HG03108 (cell line): ENCODE measurements around the gene METTL22.

ENCODE experiments used
- ATAC-seq: cut with Tn5 transposase; IDR thresholded peaks from one replicate; pipeline ENCODE4 v1.9.1; 2021; ENCODE audit warnings: moderate library complexity; ENCODE audit not compliant: unreplicated experiment

Gene METTL22

DNA sequence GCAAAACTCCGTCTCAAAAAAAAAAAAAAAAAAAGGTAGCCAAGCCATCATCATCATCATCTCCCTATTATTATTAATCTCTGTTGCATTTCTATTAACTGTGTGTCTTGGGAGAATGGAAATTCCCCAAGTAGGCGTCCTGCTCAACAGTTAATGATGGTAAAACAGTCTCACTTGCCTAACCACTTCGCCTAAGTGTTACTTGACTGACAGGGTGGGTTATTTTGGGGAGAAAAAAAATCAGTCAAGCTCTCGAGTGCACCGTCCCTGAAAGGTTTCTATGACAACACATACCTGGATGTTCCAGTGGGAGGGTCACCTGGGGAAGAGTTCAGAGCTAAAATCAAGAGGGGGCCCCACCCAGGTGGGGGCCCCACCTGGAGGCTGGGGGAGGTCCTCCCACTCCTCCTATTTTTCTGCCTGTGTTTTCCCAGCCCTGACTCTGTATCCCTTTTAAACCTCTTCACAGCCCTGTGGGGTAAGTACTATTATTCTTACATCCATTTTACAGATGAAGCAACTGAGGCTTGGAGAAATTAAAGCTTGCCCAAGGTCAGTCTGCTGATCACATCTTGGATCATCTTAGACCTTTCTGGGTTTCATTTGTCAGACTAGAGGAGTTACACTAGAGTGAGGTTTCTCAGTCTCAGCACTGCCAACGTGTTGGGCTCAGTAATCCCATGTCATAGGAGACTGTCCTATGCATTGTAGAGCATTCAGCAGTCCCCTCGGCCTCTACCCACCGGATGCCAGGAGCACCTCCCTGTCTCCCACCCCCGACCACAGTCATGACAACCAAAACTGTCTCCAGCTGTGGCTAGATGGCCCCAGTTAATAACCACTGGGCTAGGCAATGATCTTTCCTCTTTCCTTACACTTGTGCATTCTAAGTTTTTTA lies 41.9 kb downstream of the METTL22 start:
- ATAC-seq: no peak

DNA sequence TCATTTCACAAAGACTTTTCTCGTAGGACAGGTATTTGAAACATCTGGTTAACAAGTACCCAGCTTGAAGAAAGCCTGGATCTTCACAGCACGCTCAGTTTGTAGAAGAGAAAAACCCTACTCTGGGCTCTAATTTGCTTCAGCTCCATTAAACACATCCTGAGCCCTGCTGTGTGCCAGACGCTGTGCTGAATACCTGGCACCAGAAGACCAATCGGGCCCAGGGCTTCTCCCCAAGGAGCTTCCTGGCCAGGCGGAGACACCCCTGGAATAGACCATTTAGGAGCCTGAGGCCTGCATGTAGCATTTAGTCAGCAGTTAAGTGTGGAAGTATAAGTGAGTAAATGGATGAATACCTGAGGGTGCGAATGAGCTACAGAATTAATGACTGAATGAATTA lies 44.0 kb downstream of the METTL22 start:
- no peak for ATAC-seq

DNA sequence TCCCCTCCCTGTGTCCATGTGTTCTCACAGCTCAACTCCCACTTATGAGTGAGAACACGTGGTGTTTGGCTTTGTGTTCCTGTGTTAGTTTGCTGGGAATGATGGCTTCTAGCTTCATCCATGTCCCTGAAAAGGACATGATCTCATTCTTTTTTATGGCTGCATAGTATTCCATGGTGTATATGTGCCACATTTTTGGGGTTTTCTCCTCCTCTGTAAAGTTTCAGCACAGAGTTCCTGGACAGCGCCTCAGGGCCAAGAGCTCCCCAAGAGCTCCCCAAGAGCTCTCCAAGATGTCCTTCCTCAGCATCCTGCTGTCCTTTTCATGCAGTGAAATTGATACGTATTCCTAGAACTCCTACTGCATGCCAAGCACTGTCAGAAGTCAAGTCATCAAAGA lies 46.0 kb downstream of the METTL22 start:
- no peak for ATAC-seq

DNA sequence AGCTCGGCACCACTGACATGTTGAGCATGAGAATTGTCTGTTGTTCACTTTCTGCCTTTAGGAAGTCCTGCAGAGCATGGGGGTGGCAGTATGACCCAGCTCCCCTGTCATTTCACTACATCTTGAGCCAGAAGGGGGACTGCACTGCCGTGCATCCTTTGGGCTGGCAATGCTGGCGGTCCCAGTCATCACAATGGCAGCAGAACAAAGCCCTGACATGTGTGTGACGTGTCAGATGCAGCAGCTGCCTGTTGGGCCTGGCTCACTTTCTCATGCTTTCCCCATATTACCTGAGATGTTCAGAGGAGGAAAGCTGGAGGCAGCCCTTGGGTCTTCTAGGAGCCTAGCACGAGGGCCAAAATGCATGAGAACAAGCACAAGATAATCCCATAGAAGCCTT lies 46.6 kb downstream of the METTL22 start:
- ATAC-seq: no peak

DNA sequence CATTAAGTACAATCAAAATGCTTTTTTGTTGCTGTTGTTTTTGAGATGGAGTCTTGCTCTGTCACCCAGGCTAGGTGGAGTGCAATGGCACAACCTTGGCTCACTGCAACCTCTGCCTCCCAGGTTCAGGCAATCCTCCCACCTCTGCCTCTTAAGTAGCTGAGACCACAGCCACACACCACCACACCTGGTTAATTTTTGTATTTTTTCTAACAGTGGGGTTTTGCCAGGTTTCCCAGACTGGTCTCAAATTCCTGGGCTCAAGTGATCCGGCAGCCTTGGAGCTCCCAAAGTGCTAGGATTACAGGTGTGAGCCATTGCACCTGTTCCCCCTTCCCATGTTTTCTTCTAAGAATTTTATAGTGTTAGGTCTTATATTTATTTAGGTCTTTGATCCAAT lies 48.0 kb downstream of the METTL22 start:
- no peak for ATAC-seq

DNA sequence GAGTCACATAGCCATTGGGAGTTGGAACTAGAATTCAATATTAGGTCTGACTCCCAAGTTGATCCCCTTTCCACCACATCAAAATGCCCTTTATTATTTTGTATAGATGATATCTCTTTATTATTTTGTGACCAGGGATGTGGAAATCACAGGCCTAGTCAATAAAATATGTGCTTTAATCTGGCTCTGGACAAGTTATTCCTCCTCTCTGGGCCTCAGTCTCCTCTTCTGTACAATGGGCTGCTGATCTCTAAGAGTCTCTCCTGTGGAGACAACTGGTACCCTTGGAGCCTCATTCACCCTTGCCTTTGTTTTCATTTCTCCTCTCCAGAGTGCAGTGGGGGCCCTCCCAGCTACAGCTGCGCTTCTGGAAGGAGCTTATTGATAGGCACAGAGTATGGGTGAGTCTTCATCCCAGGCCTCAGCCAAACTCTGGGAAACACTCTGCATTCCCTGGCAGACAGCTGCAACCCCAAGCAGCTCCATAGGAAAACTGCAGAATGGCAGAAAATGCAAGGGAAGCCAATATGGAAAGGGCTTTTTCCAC lies 48.6 kb downstream of the METTL22 start:
- no peak for ATAC-seq

DNA sequence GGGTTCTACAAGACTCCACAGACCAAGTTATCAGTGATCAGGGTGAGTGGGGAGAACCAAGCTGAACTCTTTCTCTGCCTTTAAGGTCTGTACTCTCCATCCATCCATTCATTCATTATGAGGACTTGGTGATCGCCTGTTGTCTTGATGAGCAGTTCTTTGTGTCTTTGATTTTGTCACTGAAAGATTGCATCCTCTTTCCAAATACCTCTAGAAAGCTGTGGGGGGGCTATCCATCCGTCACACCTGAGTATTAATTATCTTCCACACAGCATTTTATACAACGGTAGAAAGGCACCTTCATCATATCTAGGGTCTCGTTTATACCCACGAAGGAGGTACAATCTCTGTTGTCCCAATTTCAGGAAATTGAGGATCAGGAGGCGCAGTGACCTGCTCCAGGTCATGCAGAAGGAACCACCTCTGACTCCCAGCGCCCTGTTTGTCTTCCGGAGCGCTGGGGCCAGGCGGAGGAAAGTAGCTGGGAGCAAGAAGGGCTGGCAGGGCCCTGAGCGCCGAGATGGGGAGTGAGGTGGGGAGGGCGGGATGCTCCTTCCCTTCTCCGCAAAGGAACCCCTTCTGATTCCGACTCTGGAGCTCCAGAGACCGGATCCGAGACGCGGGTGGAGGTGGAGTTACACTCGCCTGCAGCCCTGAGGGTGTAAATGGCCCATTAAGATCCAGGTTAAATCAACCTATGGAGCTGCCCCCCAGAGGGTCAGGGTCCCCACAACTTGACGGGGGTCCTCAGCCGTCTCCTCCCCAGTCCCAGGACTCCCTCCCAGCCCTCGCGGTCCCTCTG lies 52.3 kb downstream of the METTL22 start:
- peak; percentile 36 for ATAC-seq

DNA sequence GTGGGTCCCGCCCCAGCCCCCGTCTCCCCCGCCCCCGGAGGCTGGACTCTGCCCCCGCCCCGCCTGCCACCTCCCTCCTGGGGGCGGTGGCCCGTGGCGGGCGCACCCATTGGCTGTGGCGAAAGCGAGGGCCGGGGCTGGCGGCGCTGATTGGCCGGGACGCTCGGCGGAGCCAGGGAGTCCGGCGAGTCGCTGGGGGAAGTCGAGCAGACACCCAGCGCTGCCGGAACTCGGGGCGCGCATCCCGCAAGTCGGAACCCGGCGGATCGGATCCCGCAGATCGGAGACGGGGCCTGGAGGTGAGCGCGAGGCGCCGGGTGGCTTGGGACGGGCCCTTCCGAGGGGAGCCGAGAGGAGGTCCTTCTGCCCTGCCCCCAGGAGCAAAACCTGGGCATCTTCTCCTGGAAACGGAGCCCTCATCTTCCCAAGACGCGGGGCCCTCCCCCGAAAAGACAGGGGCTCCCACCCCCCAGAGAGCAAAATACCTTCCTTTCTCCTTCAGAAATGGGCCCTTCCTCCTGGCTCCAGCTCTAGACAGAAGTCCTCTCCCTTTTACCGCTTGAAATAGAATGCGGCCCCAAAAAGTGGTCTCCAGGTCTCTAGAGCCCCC lies 53.0 kb downstream of the METTL22 start, which contains the start of gene ABAT:
Gene ABAT (plus strand): TSS at position 205 of the 610 bp plus-strand sequence. CDS start 61,123 bp downstream, outside the sequence.
- ATAC-seq: peak; percentile 99

DNA sequence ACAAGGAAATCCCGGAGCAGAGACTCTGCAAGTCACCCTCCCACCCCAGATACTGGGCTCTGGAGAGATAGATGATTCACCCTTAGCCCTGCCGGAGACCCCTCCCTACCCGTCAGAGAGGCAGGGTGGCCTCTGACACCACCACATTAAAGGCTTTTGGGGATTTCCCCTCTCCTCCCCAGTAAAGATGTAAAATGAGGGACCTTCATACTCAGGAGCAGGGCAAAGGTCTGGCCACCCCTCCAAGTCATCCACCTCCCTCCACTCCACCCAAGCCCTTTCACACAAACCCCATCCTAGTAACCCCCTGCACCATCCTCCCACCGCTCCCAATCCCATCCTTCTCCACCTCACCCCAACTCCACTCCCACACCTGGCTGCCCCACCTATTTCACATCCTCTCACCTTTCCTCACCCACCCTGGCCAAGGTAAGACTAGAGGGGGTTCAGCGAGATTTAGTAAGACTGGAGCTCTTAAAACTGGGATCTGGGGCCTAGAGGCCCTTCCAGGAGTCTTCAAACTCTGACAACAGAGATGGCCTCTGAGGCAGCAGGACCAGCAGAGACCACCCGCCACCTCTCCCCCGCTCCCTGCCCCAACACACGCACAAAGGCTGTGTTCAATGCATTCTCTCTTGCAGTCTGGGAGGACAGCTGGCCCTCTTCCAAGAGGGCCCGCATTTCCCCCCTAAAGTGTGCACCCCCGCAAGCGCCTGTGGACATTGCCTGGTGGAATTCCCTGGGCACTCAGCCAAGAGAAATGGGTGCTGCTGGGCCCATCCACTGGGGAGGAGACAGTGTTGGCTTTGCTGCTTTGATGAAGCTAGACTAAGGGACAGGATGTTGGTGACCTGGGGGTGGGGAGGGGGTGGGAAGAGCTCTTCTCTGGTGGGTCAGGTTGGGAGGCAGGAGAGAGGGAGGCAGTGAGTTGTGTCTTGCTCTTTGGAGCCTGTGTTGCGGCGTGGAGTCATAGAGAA lies 54.0 kb downstream of the METTL22 start:
- no peak for ATAC-seq

DNA sequence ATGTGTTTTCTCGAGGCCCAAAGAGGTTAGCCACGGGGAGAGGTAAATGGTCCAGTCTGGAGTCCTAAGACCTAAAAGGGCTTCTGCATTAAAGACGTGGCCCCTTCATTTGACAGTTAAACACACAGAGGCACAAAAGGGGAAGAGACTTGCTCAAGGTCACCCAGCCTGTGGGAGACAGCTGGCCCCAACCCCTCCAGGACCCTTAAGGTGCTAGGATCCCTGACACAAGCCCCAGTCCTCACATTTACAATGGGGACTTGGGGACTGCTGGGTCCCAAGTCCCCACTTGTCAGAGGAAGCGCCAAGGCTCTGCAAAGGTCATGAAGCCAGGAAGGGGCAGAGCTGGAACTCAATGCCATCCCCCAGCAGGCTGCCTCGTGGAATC lies 54.7 kb downstream of the METTL22 start:
- ATAC-seq: no peak

DNA sequence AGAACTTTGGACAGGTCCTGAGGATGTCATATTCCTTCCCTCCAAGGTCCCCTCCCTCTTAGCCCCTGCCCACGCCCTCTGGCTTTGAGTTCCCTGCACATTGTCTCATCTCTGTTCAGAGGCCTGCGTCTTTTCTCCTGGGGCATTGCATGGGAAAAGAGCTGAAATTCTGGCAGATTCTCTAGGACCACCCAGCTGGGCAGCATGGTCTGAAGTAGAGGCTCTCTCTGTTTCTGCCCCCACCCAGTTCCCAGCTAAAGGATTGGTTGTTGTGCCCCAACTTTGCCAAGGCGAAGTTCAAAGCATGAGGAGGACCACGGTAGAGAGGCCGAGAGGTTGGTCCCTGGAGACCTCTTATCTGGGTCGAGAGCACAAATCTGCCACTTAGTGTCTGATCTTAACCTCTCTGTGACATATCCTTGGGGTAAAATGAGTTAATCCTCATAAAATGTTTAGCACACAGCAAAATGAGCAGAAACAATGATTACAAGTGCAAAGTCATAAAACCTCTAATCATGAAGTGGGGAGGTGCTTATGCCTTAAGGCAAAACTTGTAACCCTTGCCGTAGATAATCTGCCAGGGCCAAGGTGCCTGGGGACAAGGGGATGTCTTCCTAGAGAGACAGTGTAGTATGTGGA lies 55.4 kb downstream of the METTL22 start:
- ATAC-seq: no peak

DNA sequence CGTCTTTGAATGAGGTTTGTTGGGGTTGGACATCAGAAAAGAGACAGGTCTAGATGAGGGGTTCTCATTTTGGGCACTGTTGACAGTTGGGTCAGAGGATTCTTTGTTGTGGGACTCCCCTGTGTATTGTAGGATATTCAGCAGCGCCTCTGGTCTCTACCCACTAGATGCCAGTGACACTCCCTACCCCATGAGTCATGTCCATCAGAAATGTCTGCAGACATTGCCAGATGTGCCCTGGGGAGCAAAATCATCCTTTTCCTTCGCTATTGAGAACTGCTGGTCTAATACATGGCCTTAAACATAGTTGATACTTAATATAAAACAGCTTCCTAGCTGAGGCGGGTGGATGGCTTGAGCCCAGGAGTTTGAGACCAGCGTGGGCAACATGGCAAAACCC lies 56.0 kb downstream of the METTL22 start:
- no peak for ATAC-seq

DNA sequence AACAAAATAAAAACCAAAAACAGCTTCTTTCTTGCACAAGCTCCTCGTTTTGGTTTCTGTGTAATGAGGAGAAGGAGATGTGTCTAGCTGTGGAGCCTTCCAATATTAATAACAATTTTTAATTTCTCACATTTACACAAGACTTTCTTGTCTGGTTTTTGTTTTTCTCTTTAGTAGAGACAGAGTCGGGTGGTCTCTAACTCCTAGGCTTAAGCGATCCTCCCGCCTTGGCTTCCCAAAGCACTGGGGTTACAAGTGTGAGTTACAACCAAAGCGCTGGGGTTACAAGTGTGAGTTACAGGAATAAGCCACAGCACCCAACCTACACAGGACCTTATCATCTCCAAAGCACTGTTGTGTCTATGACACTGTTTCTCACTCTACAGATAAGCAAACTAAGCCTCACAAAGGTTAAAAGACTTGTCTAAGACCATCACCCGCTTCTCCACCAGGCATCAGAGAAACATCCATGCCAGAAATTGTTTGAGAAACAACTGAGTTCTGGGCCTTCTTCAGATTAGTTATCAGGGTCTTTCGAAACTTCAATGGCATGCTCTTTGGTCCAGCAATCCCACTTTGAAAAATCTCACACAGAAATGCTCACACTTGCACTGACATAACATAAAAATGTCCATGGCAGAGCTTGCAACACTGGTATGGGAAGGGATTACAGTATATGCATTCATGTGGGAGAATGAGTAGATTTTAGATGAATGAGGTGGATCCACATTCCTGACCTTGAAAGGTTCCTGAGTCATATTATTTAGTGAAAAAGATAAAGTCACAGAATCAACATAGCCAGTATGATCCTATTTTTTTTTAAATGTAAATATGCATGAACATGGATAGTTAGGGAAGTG lies 56.8 kb downstream of the METTL22 start:
- ATAC-seq: no peak

DNA sequence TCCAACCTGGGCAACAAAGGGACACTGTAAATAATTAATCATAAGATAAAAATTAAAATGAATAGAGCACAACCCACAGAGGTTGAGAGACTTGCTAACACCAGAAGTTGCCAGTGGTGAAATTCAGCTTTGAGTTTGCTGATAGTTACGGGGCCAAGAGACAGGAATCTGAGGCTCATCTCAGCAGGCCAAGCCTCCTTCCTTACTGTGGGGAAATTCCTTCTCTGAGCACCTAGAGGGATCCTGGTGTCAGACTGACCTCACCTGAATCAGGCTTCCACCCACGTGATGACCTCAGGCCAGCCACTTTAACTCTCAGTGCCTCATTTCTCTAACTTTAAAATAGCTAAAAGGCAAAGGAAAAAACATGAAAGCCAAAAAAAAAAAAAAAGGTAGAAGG lies 57.7 kb downstream of the METTL22 start:
- no peak for ATAC-seq

DNA sequence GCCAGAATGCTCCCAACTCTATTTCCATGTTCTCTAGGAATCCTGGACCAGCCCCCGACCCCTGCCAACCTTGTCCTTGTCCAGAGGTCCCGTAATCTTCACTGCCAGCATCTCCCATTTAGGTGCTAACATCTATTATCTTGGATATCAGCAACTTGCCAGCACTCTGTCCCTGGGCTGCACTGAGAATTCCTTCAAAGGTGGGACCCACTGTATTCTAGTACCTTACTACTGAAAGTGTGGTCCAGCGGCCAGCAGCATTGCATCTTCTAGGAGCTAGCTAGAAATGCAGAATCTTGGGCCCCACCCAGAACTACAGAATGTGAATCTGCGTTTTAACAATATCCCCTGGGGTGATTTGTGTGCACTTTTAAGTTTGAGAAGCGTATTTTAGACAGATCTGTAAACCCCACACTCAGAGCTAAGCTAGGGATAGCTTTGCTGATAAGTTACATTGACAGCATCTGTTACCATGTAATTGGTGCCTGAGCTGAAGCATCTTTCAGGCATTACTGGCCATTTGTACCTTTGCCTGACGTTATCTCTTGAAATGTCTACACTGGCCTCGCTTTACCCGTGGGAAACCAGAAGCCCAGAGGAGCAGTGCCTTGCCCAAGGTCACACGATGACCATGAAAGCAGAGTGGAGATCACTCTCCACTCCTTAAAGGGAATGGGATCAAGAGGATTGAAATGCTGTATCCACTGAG lies 61.2 kb downstream of the METTL22 start:
- no peak for ATAC-seq

DNA sequence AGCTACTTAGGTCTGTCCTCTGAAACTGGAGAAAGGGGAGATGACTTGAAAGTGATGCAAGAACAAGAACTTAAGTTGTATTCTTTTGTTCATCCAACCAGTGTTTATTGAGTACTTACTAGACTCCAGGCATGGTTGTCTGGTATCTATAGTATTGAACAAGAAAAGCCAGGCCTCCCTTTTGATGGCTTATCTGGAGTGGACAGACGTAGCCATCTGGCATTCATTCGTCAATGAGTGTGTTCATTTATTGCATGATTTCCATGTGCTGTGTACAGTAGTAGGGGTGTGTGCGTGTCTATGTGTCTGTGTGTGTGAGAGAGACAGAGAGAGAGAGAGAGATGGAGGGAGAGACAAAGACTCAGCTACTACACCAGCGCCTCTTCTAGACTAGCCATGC lies 62.1 kb downstream of the METTL22 start:
- no peak for ATAC-seq

DNA sequence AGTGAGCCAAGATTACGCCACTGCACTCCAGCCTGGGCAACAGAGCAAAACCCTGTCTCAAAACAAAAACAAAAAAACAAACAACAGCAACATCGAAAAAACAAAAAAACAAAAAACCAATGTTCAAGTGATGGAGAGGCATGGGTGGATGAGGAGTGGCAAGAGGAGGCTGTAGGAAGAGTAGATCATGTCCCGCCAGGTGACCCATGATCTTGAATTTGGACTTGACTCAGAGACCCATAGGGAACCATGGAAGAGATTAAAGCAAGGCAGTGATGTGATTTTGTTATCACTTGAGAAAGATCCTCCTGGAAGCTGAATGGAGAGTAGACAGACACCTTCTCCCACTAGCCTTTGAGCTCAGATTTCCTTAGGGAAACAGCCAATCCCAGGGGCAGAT lies 64.1 kb downstream of the METTL22 start:
- no peak for ATAC-seq

DNA sequence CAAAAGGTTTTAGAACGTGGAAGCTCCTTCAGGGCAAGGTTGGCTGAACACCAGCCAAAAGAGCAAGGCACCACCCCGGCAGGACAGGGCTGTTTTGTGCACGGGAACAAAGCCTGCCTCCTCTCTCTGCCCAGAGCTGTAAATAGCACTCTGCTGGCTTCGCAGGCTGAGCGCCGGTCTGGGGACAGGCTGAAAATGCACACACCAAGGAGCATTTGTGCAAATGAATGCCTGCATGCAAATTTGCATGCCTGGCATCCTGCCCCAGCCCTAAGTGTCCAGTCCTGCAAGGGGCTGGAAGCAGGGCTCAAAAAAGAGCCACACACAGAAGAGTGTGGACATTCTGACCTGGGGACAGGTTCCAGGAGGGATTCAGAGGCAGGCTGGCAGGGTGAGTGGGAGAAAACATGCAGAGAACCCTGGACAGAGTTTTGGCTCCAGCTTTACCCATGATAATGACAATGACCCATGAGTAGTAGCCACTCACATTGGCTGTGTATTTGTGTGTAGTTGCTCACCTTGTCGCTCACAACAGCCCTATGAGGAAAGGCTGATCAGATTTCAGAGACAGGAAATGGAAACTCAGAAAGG lies 64.6 kb downstream of the METTL22 start:
- ATAC-seq: no peak
